GM19372 (cell line): ENCODE measurements around the gene ZNF567.
"Not testable (repeated sequence)": the region's sequence is repeated elsewhere in the genome, so short reads cannot be mapped to it uniquely, and the experiment has no call there.

Source experiments
- ATAC-seq: cut with Tn5 transposase; IDR thresholded peaks from one replicate; pipeline ENCODE4 v1.9.1; 2021; ENCODE audit warnings: mild to moderate bottlenecking, low read depth, moderate library complexity; ENCODE audit not compliant: unreplicated experiment

Gene ZNF567

GRCh38 chr19:36749613-36750012 is 62.2 kb downstream of the ZNF567 start:
- not testable (repeated sequence) for ATAC-seq

GRCh38 chr19:36750066-36750691 is 62.8 kb downstream of the ZNF567 start:
- ATAC-seq, result no peak
